Measurements from ENCODE around the gene MAL. TPM values are rescaled to one million over a fixed set of nuclear protein-coding genes. Genes with fewer than 3 reads are reported as not detected.

MAL gene
- total and polyA plus RNA-seq, 2 of the 4 experiments (the other 2 are of a cell fraction): not detected

GRCh38 chr2:95079199-95079683, 53.7 kb downstream of the MAL start:
- H3K14ac ChIP-seq (replicated peaks; ENCODE audit: low read depth, low read length): no peak overlapping the region
- no peak overlapping the region for H2AK9ac ChIP-seq (replicated peaks; ENCODE audit: low read depth, low read length, poor library complexity)
- DNase-seq: peak; percentile 30
- H4K8ac ChIP-seq (ENCODE audit: low read depth in 2 of 2, low read length in 2 of 2): no peak overlapping the region
- H3K56ac ChIP-seq (ENCODE audit: extremely low read depth, insufficient read depth, low read length): no peak overlapping the region
- TF ChIP-seq CEBPB (IDR thresholded peaks at IDR 0.05; ENCODE audit: low read depth, low read length) (peak; percentile 81), MAZ (IDR thresholded peaks at IDR 0.05; ENCODE audit: borderline replicate concordance, low read depth, low read length) (no peak)
- no peak overlapping the region for H2BK120ac ChIP-seq (ENCODE audit: low read depth, low read length)
- POLR2A ChIA-PET (ENCODE audit: unreplicated experiment): no interaction called here
- H3K9ac ChIP-seq (ENCODE audit: low read depth, low read length): no peak overlapping the region
- H3K79me1 ChIP-seq (ENCODE audit: low read depth in 1 of 2, low read length in 2 of 2): no peaks in the 10 kb centered on the region
- H3K9me3 ChIP-seq (ENCODE audit: control insufficient read depth, insufficient read depth, low read length): no peaks in the 10 kb centered on the region
- WGBS, 2 experiments (ENCODE audit: extremely low coverage in 2 of 2, insufficient read length in 1 of 2): 33% methylated on average over 1 of the region's 7 CpGs; no CpG with 5 or more reads in 1 of the 2 experiments
- peak overlapping the region; percentile 51; the same call in 1 of the 2 replicates for H3K4me2 ChIP-seq (ENCODE audit: low read depth, low read length)
- peaks cover 33% of the 10 kb centered on the region for H3K27me3 ChIP-seq (ENCODE audit: control insufficient read depth, insufficient read depth, low read length)
- H2BK5ac ChIP-seq (ENCODE audit: low read depth, low read length, poor library complexity, severe bottlenecking): no peak overlapping the region
- H4K5ac ChIP-seq (ENCODE audit: low read depth, low read length): no peak overlapping the region
- H3K9me1 ChIP-seq (ENCODE audit: insufficient read depth, low read length): no peaks in the 10 kb centered on the region
- no TSS peak for BruUV-seq (replicated peaks)
- intact Hi-C loops (cut with micrococcal nuclease): no loop called here
- no peaks in the 10 kb centered on the region for H4K20me1 ChIP-seq (ENCODE audit: insufficient read depth, low read length)
- 0 out of 2 replicates have a peak overlapping the region, but pooled peaks have one; percentile 1 for H3K23ac ChIP-seq (ENCODE audit: low read depth, low read length)
- H3K18ac ChIP-seq (ENCODE audit: low read depth, low read length): no peak overlapping the region
- H4K91ac ChIP-seq (ENCODE audit: insufficient read depth, low read depth, low read length): no peak overlapping the region
- in situ Hi-C loops (cut with MboI; ENCODE audit: low sequenced_read_pairs): loop anchor here (5.0 kb wide), 1 partner anchor 57 kb away; no protein-coding TSS in a partner anchor
- CTCF ChIA-PET: interaction anchor here (0.7 to 2.0 kb wide), 6 partner anchors 25 to 98 kb away, joined by 3 to 9 read pairs (median 3); no protein-coding TSS in a partner anchor
- no peaks in the 10 kb centered on the region for H3K4me1 ChIP-seq (ENCODE audit: control insufficient read depth, insufficient read depth, low read length)
- H2AFZ ChIP-seq (replicated peaks; ENCODE audit: low read length, poor library complexity): peak overlapping the region; percentile 13
- peak; percentile 19; the same call in 1 of the 2 replicates for ATAC-seq (ENCODE audit: low read depth)
- dilution Hi-C loops (cut with HindIII; ENCODE audit: low sequenced_read_pairs, unreplicated experiment): no loop called here
- no peak overlapping the region for H3K27ac ChIP-seq (ENCODE audit: insufficient read depth, low read length)
- H2BK20ac ChIP-seq (ENCODE audit: low read depth, low read length): no peak overlapping the region
- no peak overlapping the region for H3K4ac ChIP-seq (ENCODE audit: low read depth, low read length)
- H2BK15ac ChIP-seq (ENCODE audit: low read depth, low read length): no peak overlapping the region
- H2AK5ac ChIP-seq (ENCODE audit: low read depth, low read length): no peak overlapping the region
- no peak overlapping the region for H3K4me3 ChIP-seq (ENCODE audit: insufficient read depth, low read depth, low read length)
- no peaks in the 10 kb centered on the region for H3K36me3 ChIP-seq (ENCODE audit: control insufficient read depth, insufficient read depth, low read length)

All from IMR-90 (cell line).